ENCODE measurements around the gene CCDC157. TPM values are rescaled to one million over a fixed set of nuclear protein-coding genes. Genes with fewer than 3 reads are reported as not detected.
A peak's percentile ranks its signal among the peaks of the same experiment; 100 is the strongest.

The CCDC157 gene
- total RNA-seq, 1 experiment from 2014 or later, result 1.4 TPM

- DNase-seq (ENCODE audit: low spot score), result no peak
These were observed 2.2 kb upstream of the CCDC157 start for GRCh38 chr22:30354644-30355043.

DNA sequence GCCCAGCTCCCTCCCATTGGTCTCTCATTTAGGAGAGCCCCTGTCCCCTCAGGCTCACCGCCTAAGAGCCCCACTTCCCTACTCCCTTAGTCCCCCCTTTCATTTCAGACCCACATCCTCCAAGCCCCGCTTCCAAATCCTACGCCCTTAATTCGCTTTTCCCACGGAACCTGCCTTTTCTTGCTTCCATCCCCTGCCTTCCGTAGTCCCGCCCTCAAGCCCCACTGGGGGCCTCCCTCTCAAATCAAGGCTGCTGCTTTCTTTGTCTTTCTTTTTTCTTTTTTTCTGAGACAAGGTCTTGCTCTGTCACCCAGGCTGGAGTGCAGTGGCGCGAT lies 396 bp downstream of the CCDC157 start:
- no peak for DNase-seq (ENCODE audit: low spot score)

GRCh38 chr22:30357650-30358215 lies 926 bp downstream of the CCDC157 start:
- no peak for DNase-seq (ENCODE audit: low spot score)

- DNase-seq (ENCODE audit: low spot score), result no peak
These were observed 1.7 kb downstream of the CCDC157 start for GRCh38 chr22:30358541-30358940.

- no peak for DNase-seq (ENCODE audit: low spot score)
These were observed 5.3 kb downstream of the CCDC157 start for GRCh38 chr22:30361916-30362650.

DNA sequence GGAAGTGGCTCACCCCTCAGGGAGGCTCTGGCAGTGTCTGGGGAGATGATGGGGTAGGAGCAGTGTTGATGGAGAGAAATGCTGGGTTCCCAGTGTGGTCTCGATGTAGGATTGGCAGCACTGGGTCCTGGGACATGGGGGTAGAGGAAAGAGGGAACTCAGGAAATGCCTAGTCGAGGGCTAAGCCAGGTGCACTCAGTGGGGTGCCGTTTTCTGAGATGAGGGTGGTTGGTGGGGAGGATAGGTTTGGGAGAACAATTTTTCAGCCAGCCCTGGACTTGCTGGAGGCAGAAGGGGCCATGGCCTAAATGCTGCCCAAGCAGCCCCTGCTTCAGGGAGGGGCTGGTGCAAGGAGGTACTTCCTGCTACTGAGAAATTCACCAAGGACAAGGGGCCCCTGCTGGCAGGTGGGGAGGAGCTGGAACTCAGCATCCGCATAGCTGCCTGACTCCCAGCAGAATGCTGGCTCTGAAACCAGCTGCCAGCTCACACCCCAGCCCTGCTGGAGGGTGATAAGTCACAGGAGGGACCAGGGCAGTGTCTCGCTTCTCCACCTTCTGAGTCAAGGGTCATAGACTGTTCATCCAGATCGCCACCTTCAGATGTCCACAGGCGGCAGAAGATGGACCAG lies 6.0 kb downstream of the CCDC157 start:
- DNase-seq (ENCODE audit: low spot score), result no peak

- no peak for DNase-seq (ENCODE audit: low spot score)
These were observed 9.1 kb downstream of the CCDC157 start for GRCh38 chr22:30365891-30366290.

GRCh38 chr22:30368420-30368819 lies 11.6 kb downstream of the CCDC157 start:
- DNase-seq (ENCODE audit: low spot score), result no peak

DNA sequence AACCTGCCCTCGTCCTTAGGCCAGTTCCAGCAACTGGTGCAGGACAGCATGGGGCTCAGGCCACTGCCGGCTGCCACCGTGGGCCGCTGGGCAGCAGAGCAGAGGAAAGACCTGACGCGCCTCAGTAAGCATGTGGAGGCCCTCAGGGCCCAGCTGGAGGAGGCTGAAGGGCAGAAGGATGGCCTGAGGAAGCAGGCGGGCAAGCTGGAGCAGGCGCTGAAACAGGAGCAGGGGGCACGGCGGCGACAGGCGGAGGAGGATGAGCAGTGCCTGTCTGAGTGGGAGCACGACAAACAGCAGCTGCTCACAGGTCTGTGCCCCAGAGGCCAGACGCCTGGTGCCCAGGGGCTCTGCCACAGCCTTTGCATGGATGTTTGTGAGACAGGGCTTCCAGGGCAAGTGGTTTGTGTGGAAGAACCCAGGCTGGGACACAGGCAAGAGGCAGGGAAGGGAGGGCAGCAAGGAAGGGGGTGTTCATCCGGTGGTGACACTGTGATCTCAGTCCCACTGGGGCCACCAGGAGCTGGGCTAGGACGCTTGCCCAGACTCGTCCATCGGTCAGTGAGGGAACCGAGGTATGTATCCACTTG lies 13.9 kb downstream of the CCDC157 start:
- no peak for DNase-seq (ENCODE audit: low spot score)

DNA sequence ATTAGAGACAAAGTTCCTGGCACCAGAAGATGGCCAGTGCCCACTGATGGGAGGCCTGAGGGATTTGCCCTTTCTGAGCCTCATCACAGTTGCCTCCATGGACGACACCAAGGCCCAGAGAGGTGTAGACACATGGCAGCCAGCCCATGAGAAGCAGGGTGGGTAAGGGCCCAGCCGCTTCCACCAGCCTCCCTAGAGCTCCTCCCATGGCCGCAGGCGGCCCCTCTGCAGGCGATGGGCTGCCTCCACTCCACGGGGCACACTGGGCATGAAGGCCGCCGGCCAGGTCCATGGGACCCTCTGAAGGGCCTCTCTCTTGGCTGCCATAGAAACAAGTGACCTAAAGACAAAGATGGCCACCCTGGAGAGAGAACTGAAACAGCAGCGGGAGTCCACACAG lies 14.5 kb downstream of the CCDC157 start:
- DNase-seq (ENCODE audit: low spot score), result no peak

GRCh38 chr22:30371981-30372380 lies 15.2 kb downstream of the CCDC157 start:
- no peak for DNase-seq (ENCODE audit: low spot score)

DNA sequence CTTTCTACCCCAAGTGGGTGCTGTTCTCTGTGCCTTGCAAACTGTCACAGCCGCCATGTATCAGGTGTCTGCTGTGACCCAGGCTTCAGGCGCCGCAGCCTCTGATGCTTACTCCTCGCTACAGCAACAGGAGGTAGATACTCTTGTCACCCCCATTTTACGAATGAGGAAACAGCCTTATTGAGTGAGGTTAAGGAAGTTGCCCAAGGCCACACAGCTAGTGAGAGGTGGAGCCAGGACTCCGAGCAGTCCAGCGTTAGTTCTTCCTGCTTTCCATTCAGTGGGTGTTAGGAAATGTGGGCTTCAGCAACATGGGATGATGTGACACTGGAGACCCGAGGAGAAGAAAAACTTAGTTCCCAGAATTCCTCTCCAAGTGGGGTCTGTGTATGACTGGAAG lies 16.1 kb downstream of the CCDC157 start:
- no peak for DNase-seq (ENCODE audit: low spot score)

DNA sequence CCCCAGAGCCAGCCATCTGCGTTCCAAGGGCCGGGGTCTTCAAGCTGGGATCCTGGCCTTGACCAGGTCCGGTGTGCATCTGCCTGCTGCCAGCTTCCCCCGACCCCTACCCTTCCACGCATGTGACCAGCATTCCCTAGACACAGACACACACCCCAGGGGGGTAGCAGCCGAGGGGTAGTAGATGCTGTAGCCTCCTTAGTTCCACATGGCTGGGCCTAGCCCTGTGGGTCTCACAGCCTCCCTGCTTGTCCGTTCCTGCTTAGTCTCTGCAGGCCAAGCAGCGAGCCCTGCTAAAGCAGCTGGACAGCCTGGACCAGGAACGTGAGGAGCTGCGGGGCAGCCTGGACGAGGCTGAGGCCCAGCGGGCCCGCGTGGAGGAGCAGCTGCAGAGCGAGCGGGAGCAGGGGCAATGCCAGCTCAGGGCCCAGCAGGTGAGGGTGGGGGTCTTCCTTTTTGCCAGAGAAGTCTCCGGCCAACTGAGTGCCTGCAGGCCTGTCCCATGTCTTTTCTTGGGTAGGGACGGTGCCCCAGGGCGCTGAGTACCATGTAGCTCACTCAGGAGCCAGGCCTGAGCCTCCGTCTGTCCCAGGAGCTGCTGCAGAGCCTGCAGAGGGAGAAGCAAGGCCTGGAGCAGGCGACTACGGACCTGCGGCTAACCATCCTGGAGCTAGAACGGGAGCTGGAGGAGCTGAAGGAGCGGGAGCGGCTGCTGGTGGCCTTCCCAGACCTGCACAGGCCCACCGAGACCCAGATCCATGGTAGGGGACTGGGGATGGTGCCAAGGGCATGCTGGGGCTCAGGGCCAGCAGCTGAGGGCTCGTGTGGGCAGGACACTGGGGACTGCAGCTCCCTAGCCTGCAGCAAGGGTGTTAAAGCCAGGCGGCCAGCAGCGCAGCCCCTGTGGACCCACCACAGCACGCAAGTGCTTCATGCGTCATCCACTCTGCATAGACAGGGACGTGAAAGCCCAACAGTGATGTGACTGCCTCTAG lies 16.8 kb downstream of the CCDC157 start:
- no peak for DNase-seq (ENCODE audit: low spot score)

GRCh38 chr22:30375312-30375849 lies 18.6 kb downstream of the CCDC157 start:
- no peak for DNase-seq (ENCODE audit: low spot score)

DNA sequence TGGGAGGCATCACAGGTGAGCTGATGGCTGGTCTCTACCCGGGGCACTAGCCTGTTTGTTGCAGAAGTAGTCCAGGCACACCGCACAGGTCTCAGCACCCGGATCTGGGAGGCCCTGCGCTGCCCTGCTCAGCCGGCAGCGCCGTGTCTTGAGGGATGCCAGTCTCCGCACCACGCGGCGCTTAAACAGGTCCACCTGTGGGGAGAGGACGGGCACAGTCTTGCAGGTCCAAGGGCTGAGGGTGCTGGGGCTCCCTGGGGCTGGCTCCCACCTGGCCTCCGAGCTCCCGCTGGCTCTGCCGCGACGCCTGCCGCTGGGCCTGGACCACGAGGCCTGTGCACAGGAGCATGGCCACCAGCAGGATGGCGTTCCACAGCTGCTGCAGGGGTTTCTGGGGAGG lies 23.2 kb downstream of the CCDC157 start:
- DNase-seq (ENCODE audit: low spot score), result no peak

- no peak for DNase-seq (ENCODE audit: low spot score)
These were observed 24.5 kb downstream of the CCDC157 start for GRCh38 chr22:30381264-30381663.

GRCh38 chr22:30382340-30382739 lies 25.5 kb downstream of the CCDC157 start:
- DNase-seq (ENCODE audit: low spot score), result no peak

DNA sequence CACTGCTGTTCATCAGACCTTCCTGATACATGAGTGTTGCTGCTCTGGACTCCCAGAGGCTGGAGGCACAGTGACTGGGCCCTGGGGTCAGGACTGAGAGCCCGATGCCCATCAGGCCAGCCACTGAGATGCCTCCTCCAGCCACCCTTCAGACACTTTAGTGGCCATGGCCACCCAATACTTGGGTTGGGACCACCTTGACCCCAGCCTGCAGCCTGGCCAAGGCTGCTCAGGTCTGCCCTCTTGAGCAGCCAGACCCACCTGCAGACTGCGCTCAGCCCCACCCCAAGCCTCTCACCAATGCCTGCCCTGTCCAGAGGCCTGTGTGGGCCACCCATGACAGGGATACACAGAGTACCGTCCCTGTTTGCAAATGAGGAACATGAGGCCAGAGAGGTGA lies 26.3 kb downstream of the CCDC157 start:
- no peak for DNase-seq (ENCODE audit: low spot score)

GRCh38 chr22:30385942-30386341 lies 29.1 kb downstream of the CCDC157 start:
- no peak for DNase-seq (ENCODE audit: low spot score)

DNA sequence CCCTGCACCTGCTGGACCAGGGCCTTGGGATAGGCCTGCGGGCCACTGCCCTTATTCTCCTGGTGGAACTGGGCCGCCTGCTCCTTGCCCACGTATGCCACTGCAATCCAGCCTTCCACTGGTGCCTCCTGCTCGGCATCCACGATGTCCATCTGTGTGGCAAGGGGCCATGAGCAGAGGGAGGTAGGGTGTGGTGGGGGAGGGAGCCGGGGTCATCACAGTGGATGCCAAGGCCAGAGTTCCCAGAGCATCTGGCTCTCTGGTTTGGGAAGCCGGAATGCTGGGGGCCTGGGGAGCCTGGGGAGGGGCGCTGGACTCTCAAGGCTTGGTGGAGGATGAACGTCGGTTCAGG lies 29.8 kb downstream of the CCDC157 start:
- DNase-seq (ENCODE audit: low spot score), result no peak

DNA sequence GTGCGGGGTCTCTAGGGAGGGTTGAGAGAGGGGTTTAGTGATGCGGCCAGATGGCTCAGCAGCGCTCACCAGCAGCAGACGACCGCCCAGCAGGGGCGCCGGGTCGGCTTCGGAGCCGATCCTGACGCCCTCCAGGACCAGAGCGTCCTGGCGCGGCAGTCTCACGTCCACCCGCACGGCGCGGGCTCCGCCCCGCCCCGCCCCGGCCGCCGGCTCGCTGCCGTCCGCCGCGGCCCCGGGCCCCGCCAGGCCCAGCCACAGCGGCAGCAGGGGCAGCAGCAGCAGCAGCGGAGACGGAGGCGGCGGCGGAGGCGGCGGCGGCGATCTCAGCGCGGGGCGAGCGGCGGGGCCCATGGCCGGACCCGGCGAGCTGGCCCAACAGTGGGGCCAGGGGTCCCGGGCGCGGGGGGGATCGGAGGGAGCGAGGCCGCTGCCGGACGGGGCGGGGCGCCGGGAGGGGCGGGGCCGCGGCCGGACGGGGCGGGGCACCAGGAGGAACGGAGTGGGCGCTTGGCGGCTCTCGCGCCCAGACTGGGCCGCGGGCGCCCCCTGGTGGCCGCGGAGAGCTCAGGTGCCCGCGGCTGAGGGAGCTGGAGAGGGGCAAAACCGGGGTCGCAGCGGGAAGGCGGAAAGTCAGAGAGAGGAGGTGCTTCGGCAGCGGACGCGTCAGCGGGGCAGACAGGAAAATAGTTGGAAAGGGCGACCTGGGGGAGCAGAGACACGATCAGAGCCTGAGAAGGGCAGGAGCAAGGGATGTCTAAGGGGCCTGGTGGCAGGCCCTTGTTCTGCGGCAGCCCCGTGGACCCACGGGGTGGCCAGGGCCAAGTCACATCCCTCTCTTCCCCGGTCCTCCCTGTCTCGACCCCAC lies 30.4 kb downstream of the CCDC157 start, which contains the start of gene RNF215:
Gene RNF215 (minus strand): TSS at position 452 of the 868 bp plus-strand sequence. CDS start 98 bp downstream, at position 354.
- peak; percentile 26 for DNase-seq (ENCODE audit: low spot score)
